BJ (cell line): Measurements from ENCODE around the gene EP400. TPM values are rescaled to one million over a fixed set of nuclear protein-coding genes. Genes with fewer than 3 reads are reported as not detected.

ENCODE experiments used
- CTCF ChIA-PET: fragments of 350-600 bp; formaldehyde crosslinking; extraction: SDS; loops from one replicate; lab custom pipeline; 2021; ENCODE audit warnings: antibody characterized with exemption, inconsistent platforms; lab: Yijun Ruan, JAX
- POLR2A ChIA-PET: fragments of 300-600 bp; sonication (Branson Sonifier 250); formaldehyde crosslinking; extraction: SDS; loops from one replicate; lab custom pipeline; 2021; ENCODE audit warnings: antibody characterized with exemption; lab: Charles Lee
- DNase-seq: peaks from one replicate; pipeline ENCODE4 v3.0.0-alpha.2; 2011; ENCODE audit warnings: low read depth
- H3K27me3 ChIP-seq: 2 replicates; pipeline ENCODE4 v1.6.0; 2011; ENCODE audit warnings: low read length; ENCODE audit not compliant: control insufficient read depth, insufficient read depth
- H3K36me3 ChIP-seq: 2 replicates; pipeline ENCODE4 v1.5.1; 2011; ENCODE audit warnings: low read length; ENCODE audit not compliant: control insufficient read depth, insufficient read depth
- H3K4me3 ChIP-seq: 2 replicates; pipeline ENCODE4 v1.5.1; 2011; ENCODE audit warnings: low read depth, mild to moderate bottlenecking, control low read depth, low read length
- CTCF ChIP-seq: IDR thresholded peaks from 2 replicates; pipeline ENCODE4 v1.5.1; 2011; ENCODE audit warnings: low read depth, mild to moderate bottlenecking, control low read depth, inconsistent platforms, low read length, moderate library complexity; ENCODE audit not compliant: insufficient read depth
- polyA plus RNA-seq: library from polyadenylated mRNA; depleted of rRNA; stranded (reverse); fragments of >200 nt; gene quantifications from 2 replicates; pipeline ENCODE4 v1.2.3, GENCODE V29; 2011

Gene EP400
- polyA plus RNA-seq, 1 experiment = 2.5 TPM

GRCh38 chr12:131908092-131909080, 41.4 kb upstream of the EP400 start:
- ChIA-PET CTCF (no interaction called here), POLR2A (no interaction called here)
- Histone ChIP-seq H3K4me3 (no peak overlapping the region), H3K36me3 (peaks cover 59% of the 10 kb centered on the region), H3K27me3 (no peaks in the 10 kb centered on the region)
- DNase-seq = no peak
- no peak for TF ChIP-seq CTCF

GRCh38 chr12:131909081-131909751, 40.5 kb upstream of the EP400 start:
- DNase-seq = no peak
- Histone ChIP-seq H3K4me3 (no peak overlapping the region), H3K36me3 (peaks cover 60% of the 10 kb centered on the region), H3K27me3 (no peaks in the 10 kb centered on the region)
- ChIA-PET POLR2A (no interaction called here), CTCF (no interaction called here)
- TF ChIP-seq CTCF = no peak

- H3K36me3 ChIP-seq = peaks cover 60% of the 10 kb centered on the region
- TF ChIP-seq CTCF = no peak
- POLR2A ChIA-PET = no interaction called here
- H3K4me3 ChIP-seq = no peak overlapping the region
- no peak for DNase-seq
- CTCF ChIA-PET = no interaction called here
- no peaks in the 10 kb centered on the region for H3K27me3 ChIP-seq
Measured at GRCh38 chr12:131909752-131910219, 40.0 kb upstream of the EP400 start.

GRCh38 chr12:131910302-131911027, 39.3 kb upstream of the EP400 start:
- TF ChIP-seq CTCF = no peak
- Histone ChIP-seq H3K27me3 (no peaks in the 10 kb centered on the region), H3K4me3 (no peak overlapping the region), H3K36me3 (peaks cover 64% of the 10 kb centered on the region)
- no peak for DNase-seq
- ChIA-PET CTCF (no interaction called here), POLR2A (no interaction called here)
